HEK293T (cell line): Measurements from ENCODE around the gene L1CAM.

Experiments
- ARNT ChIP-seq: fragments of 450-650 bp; IDR thresholded peaks from 2 replicates; pipeline ENCODE4 v1.6.1; 2017; ENCODE audit warnings: mild to moderate bottlenecking
- BHLHE40 ChIP-seq: fragments of 450-650 bp; IDR thresholded peaks from 2 replicates; pipeline ENCODE4 v1.6.1; 2016; ENCODE audit warnings: mild to moderate bottlenecking, moderate library complexity, borderline replicate concordance
- ELF4 ChIP-seq: fragments of 450-650 bp; IDR thresholded peaks from 2 replicates; pipeline ENCODE4 v1.6.1; 2017; ENCODE audit warnings: antibody characterized with exemption
- FOXM1 ChIP-seq: fragments of 450-650 bp; IDR thresholded peaks from 2 replicates; pipeline ENCODE4 v1.6.1; 2017; ENCODE audit warnings: mild to moderate bottlenecking, borderline replicate concordance
- HDGF ChIP-seq: fragments of 450-650 bp; IDR thresholded peaks from 2 replicates; pipeline ENCODE4 v1.6.1; 2017; ENCODE audit warnings: antibody characterized with exemption, borderline replicate concordance
- L3MBTL2 ChIP-seq: fragments of 450-650 bp; conservative IDR thresholded peaks from 2 replicates; pipeline ENCODE4 v1.6.1; 2016; ENCODE audit warnings: mild to moderate bottlenecking
- LEF1 ChIP-seq: fragments of 450-650 bp; IDR thresholded peaks from 2 replicates; pipeline ENCODE4 v1.6.1; 2017; ENCODE audit warnings: mild to moderate bottlenecking, borderline replicate concordance
- NFRKB ChIP-seq: fragments of 450-650 bp; IDR thresholded peaks from 2 replicates; pipeline ENCODE4 v1.6.1; 2016; ENCODE audit warnings: mild to moderate bottlenecking, moderate library complexity
- SP1 ChIP-seq: fragments of 450-650 bp; IDR thresholded peaks from 2 replicates; pipeline ENCODE4 v1.6.1; 2017
- SUZ12 ChIP-seq: fragments of 450-650 bp; IDR thresholded peaks from 2 replicates; pipeline ENCODE4 v1.6.1; 2016; ENCODE audit warnings: mild to moderate bottlenecking
- TARDBP ChIP-seq: fragments of 450-650 bp; IDR thresholded peaks from 2 replicates; pipeline ENCODE4 v1.6.1; 2016
- TF ChIP-seq, protein P1 (sequence below): fragments of 450-650 bp; IDR thresholded peaks from 2 replicates; pipeline ENCODE4 v1.6.1; 2016

DNA sequence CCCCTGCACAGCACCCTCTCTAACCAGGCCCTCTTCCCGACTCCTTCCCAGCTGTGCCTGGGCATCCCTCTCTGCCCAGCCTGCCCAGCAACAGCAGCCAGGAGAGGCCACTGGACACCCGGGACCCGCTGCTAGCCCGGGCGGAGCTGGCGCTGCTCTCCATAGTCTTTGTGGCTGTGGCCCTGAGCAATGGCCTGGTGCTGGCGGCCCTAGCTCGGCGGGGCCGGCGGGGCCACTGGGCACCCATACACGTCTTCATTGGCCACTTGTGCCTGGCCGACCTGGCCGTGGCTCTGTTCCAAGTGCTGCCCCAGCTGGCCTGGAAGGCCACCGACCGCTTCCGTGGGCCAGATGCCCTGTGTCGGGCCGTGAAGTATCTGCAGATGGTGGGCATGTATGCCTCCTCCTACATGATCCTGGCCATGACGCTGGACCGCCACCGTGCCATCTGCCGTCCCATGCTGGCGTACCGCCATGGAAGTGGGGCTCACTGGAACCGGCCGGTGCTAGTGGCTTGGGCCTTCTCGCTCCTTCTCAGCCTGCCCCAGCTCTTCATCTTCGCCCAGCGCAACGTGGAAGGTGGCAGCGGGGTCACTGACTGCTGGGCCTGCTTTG, 19.6 kb upstream of the L1CAM start:
- TF ChIP-seq SP1 (no peak), HDGF (no peak), SUZ12 (no peak), TARDBP (no peak), ELF4 (no peak), FOXM1 (no peak), ARNT (no peak), BHLHE40 (no peak), L3MBTL2 (no peak), LEF1 (no peak), NFRKB (no peak)
- TF ChIP-seq, protein P1, sequence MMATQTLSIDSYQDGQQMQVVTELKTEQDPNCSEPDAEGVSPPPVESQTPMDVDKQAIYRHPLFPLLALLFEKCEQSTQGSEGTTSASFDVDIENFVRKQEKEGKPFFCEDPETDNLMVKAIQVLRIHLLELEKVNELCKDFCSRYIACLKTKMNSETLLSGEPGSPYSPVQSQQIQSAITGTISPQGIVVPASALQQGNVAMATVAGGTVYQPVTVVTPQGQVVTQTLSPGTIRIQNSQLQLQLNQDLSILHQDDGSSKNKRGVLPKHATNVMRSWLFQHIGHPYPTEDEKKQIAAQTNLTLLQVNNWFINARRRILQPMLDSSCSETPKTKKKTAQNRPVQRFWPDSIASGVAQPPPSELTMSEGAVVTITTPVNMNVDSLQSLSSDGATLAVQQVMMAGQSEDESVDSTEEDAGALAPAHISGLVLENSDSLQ: no peak
